H4 (cell line): ENCODE measurements around the gene SPDEF. TPM values are rescaled to one million over a fixed set of nuclear protein-coding genes. Genes with fewer than 3 reads are reported as not detected.
A peak's percentile ranks its signal among the peaks of the same experiment; 100 is the strongest.

Source experiments
- DNase-seq: peaks from one replicate; pipeline ENCODE4 v3.0.0-alpha.2; 2015; ENCODE audit warnings: low spot score
- total RNA-seq: library from RNA; depleted of rRNA; stranded (reverse); fragments of >200 nt; shearing (Covaris generic); gene quantifications from 2 replicates; pipeline ENCODE4 v1.2.3, GENCODE V29; 2014; rRNA removed

Gene SPDEF
- 0.29 TPM in 1 of 2 replicates, not detected in the other for total RNA-seq

DNA sequence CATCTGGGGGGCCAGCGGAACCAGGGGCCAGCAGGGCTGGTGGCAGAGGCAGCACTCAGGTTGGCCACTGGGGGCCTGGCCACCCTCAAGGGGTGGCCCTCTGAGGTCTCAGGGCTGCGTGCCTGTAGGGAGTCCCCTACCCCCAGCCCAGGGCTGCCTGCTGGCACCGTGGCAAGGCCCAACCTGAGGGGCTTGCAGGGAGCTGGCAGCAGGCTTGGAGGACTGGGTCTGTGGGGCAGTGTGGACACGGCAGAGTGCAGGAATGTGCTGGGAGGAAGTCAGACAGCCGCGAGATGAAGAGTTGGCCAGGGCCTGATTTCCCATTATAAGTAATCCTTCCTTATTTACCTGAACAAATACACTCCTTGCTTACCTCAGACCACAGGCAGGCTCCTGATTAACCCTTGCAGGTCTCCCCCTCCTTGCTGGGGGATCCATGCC is at the start of gene SPDEF:
TSS of gene SPDEF (minus strand) at position 299 of the 441 bp plus-strand sequence. CDS start 11,874 bp downstream, outside the sequence.
- no peak for DNase-seq

DNA sequence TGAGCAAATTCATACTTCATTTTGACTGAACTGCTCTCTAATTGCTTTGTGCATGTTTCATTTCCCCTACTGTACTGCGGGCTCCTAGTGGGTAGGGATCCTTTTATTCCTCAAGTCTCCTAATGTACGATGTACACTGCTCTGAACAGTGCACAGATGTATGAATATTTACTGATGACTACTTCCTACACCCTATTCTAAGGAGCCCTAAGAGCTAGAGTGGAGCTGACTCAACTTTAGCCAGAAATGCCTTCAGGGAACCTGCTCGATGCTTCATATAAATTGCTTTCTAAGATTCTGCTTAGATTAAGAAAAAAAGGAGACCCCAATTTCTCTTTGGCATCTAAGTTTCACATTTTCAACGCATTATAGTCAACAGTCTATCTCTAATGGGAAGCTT is 47.6 kb upstream of the SPDEF start:
- DNase-seq: no peak

DNA sequence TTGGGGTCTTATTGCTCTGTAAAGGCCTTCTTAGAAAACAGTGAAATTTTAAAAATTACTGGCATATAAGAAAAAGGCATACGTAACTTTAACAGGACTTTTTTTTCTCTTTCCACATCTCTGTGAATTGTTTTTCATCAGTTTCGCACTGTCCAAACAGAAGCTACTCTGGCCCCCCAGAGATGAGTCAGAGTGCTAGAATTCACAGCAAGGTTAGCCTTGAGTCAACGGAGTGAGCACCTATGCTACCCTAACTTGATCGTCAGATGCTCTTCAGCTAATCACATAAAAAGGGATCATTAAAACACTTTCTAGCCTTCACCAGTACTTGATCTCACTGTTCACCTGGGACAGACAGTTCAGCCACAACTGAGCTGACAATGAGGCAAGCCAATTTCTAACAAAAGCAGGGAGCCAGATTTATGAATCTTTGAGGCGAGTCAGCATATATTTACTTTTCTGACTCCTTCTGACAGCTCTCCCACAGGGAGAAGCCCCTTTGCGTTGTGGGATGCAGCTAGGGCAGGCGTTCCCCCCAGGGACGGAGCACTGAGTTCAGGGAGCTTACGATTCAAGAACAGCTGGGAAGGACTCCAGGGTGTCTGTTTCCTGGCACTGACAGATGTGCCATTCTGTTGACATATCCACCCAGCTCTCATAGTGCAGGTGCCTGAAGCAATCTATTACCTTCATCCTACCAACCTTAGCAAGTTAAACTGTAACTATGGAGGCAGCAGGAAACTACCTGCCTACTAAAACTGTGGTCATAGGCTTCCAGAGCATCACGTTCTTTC is 46.4 kb upstream of the SPDEF start:
- no peak for DNase-seq

GRCh38 chr6:34601706-34602105 is 45.6 kb upstream of the SPDEF start:
- DNase-seq: no peak

GRCh38 chr6:34600796-34601195 is 44.7 kb upstream of the SPDEF start:
- no peak for DNase-seq

DNA sequence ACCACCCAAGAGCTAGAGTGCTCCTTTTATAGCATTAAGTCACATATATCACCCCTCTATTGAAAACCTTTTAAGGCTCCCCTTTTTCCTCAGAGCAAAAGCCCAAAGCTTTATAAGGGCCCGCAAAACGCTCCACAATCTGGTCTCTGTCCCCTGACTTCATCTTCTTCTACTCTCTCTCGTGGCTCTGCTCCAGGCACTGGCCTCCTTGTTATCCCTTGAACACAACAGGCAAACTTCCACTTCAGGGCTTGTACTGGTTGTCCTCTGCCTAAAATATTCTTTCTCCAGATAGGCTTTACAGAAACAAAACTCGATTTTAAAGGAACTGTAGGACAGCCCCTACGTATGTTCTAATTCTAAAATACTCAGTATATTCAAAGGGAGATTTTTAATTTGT is 44.0 kb upstream of the SPDEF start:
- DNase-seq: no peak

DNA sequence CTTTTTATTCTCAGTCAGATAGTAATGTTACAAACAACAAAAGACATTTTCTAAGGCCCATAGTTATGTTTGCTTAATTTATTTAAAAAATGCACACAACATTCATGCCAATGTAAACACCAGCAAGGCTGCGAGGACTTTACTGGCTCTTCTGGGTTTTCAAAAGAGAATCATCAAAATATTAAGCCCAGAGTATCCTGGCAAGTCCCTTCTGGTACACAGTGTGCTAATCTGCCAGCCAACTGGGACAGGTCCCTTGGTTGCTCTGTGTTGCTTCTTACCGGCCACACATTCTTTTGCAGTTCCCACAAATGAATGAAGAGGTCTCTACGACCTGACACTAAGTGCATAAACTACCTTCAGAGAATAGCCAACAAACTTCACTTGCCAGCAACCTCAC is 42.6 kb upstream of the SPDEF start:
- DNase-seq: no peak

DNA sequence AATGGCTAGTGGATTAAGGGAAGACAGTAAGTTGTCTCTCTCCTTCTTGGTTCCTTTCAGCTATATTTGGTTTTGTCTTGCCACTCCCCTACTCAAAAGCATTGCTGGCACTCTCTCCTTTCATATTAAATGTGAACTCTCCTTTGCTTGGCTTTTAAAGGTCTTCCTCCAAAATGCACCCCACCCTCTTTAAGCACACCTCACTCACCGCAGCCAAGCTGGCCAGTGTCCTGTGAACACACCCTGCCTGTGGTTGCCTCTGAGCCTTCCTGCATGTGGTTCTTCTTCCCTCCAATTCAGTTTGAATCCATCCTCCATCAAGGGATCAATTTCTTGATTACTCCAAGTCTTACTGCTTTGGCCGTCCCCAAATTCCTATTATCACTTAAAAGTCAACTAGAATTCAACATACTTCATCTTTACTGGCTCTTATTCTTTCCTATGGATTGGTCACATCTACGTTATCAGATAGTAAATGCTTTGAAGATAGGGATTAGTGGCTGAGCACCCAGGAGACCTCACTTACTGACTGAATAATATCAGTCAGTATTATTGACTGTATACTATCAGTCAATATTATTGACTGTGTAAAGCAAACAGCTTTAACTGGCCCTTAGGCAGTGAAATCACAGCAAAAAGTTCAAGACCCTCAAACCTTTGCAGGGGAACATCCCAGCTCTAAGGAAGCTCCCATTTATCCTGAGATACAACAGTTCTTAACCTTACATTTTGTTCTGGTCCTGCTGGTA is 41.6 kb upstream of the SPDEF start:
- DNase-seq: no peak

GRCh38 chr6:34596798-34597197 is 40.7 kb upstream of the SPDEF start:
- no peak for DNase-seq

GRCh38 chr6:34595332-34596184 is 39.4 kb upstream of the SPDEF start:
- DNase-seq: no peak

DNA sequence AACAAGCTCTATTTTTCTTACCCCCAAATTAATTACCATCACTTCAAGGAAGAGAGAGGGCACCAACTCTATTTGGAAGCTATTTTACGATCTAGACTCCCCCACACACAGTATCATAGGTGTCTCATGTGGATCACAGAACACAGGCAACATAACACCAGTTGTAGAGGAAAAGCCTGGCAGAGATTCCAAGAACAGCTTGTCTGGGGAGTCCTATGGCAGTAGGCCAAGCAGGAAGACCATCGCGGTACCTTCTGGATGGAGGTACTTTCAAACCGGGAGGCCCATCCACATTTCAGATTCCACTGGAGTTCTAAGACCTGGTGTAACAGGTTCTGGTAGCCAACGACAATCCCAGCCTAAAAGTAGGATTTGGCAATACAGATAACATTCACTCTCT is 37.6 kb upstream of the SPDEF start:
- DNase-seq: no peak

DNA sequence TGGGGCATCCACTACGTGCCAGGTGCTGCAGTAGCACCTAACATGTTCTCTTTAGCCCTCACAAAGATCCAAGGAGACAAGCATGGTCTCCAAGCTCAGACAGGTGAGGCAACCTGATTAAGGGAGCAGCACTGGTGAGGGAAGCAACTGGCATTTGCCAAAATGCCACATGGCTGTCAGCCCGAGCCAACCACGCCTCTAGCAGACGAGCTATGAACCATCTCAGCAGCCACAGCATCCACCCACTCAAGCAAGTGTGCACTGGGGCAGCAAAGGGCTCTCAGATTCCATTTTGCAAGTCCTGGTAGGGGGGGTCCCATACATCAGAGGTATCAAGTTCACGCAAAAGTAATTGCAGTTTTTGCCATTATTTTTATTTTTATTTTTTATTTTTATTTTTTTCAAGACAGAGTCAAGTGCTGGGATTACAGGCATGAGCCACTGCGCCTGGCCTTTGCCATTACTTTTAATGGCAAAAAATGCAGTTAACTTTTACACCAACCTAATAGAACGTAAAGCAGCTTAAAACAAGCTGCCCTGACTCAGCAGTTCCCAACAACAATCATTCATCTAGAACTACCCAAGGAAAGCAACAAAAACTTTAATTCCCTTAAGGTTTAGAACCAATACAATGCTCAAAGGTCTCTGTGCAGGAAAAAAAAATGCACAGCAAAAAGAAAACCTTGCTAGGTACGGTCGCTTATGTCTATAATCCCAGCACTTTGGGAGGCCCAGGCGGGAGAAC is 36.3 kb upstream of the SPDEF start:
- no peak for DNase-seq

GRCh38 chr6:34589691-34590090 is 33.6 kb upstream of the SPDEF start:
- no peak for DNase-seq

DNA sequence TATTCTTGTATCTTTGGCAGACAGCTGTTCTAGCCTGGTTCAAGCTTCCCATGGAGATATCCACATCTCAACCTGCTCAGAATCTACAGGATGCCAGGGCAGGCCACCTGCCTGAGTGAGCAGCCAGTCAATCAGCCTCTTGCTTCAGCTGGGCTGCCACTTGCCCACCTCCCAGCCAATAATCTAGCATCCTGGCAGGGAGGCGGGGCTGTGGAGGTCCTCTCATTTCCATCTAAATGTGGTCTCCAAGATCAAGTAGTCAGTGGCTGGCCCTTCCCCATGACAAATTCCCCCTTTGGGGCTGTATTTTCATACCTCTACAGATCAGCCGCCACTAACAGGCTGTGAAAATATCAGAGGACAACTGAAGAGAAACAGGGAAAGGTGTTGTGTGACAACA is 33.0 kb upstream of the SPDEF start:
- no peak for DNase-seq

DNA sequence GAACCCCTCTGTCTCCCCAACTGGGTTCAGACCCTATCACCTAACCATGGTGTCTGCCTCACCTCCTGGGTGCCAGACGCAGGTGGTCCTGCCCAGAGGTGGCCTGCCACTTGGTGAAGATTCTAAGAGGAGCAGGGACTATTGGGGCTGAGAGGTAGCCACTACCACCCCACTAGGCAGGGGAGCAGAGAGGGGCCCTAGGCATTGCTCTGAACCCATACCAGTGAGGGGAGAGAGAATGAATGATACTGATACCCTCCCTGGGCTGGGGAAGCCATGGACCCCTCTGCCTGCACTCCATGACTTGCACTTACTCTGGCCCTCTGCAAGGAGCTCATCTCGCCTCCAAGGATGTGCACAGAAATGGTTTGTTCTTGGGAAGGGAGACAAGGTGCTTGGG is 31.7 kb upstream of the SPDEF start:
- DNase-seq: no peak

- no peak for DNase-seq
These were observed 31.2 kb upstream of the SPDEF start for GRCh38 chr6:34587325-34587724.

DNA sequence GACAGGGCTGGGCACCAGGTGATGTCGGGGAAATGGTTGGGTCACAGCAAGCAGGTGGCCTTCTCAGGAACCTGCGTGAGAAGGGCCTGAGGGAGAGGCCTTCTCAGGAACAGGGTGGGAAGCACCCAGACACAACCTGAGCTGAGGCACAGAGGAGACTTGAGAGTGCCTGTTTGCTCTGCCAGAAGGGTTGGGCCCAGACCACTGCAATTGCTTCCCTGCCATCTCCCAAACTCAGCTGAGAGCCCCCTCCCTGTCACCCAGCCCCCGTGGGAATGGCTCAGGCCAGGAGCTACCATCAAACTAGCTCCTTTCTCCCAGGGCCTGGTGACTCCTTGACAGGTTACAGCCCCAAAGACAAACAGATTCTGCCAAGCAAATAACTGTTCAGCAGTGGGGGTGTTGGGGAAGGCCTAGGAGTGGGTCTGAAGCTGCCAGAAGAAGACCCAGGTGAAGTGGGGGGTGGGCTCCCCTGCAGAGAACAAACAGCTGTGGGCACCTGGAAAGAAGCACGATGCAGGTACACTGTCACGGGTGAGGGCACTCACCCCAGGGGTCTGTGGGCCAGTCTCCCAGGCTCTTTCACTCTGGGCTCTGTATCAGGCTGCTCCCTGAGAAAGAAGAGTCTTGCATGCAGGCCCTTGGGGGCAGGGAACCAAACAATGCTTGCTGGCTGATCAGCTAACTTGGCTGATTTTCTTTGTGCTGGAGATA is 30.4 kb upstream of the SPDEF start:
- no peak for DNase-seq

GRCh38 chr6:34585512-34586061 is 29.5 kb upstream of the SPDEF start:
- peak; percentile 29 for DNase-seq

DNA sequence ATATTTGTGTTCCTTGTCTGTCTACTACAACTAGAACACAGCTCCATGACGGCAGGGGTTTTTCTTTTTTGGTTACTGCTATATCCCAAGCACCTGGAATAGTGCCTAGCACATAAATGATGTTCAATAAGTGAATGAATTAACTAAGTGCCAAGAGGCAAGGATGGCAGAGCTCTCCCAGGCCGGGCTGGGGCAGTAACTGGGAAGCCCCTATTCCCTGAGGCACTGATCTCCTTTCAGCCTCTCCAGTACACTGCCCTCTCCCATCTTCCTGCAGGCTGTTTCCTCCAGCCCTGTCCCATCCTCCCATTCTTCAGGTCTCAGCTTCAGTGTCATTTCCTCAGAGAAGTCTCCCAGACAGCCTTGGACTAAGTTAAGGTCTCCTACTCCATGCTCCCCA is 29.0 kb upstream of the SPDEF start:
- no peak for DNase-seq

- no peak for DNase-seq
These were observed 28.6 kb upstream of the SPDEF start for GRCh38 chr6:34584694-34585093.
